Subcutaneous abdominal adipose tissue (tissue), 5 donors: ENCODE data around the gene FOXF1.

Experiments used
- H3K27ac ChIP-seq: one replicate; pipeline ENCODE4 v1.7.0; 2013; ENCODE audit warnings: low read depth, mild to moderate bottlenecking, inconsistent platforms, low read length, moderate library complexity
- H3K27me3 ChIP-seq, 5 donors: one replicate each; pipeline ENCODE4 v1.7.0; 2013; ENCODE audit warnings: low read length in 5 of 5, inconsistent platforms in 1 of 5; ENCODE audit not compliant: control insufficient read depth in 5 of 5, insufficient read depth in 4 of 5
- H3K36me3 ChIP-seq, 5 donors: one replicate each; pipeline ENCODE4 v1.7.0; 2013; ENCODE audit warnings: low read length in 5 of 5; ENCODE audit not compliant: control insufficient read depth in 5 of 5, insufficient read depth in 5 of 5
- H3K4me1 ChIP-seq, 5 donors: one replicate each; pipeline ENCODE4 v1.7.0; 2013; ENCODE audit warnings: low read length in 5 of 5, mild to moderate bottlenecking in 3 of 5, moderate library complexity in 1 of 5; ENCODE audit not compliant: control insufficient read depth in 5 of 5, insufficient read depth in 5 of 5
- H3K4me3 ChIP-seq, 5 donors: one replicate each; pipeline ENCODE4 v1.7.0; 2013; ENCODE audit warnings: low read length in 5 of 5, low read depth in 1 of 5
- H3K9ac ChIP-seq, 5 donors: one replicate each; pipeline ENCODE4 v1.7.0; 2013; ENCODE audit warnings: low read length in 5 of 5, mild to moderate bottlenecking in 4 of 5, moderate library complexity in 3 of 5
- H3K9me3 ChIP-seq, 5 donors: one replicate each; pipeline ENCODE4 v1.7.0; 2013; ENCODE audit warnings: low read length in 5 of 5; ENCODE audit not compliant: control insufficient read depth in 5 of 5
- donor health status: healthy.
- donor health status: healthy.
- donor health status: healthy.
- donor health status: healthy.
- donor health status: healthy.

The FOXF1 gene

GRCh38 chr16:86516623-86517003 is 6.3 kb downstream of the FOXF1 start:
- no peak overlapping the region for H3K4me3 ChIP-seq
- no peak overlapping the region for H3K9ac ChIP-seq

GRCh38 chr16:86517033-86517432 is 6.7 kb downstream of the FOXF1 start:
- peaks cover 43 to 82% (median 70%) of the 10 kb centered on the region in 5 donors for H3K27me3 ChIP-seq
- H3K9ac ChIP-seq: no peak overlapping the region
- peaks cover 0 to 20% (median 8%) of the 10 kb centered on the region in 5 donors for H3K4me1 ChIP-seq
- H3K9me3 ChIP-seq: no peaks in the 10 kb centered on the region
- H3K27ac ChIP-seq: no peak overlapping the region
- no peak overlapping the region for H3K4me3 ChIP-seq
- H3K36me3 ChIP-seq: no peaks in the 10 kb centered on the region

More at GRCh38 chr16:86516623-86517003, 6.3 kb downstream of the FOXF1 start:
- H3K27me3 ChIP-seq: peaks cover 42 to 87% (median 71%) of the 10 kb centered on the region in 5 donors
- no peaks in the 10 kb centered on the region for H3K36me3 ChIP-seq
- peaks cover 0 to 21% (median 8%) of the 10 kb centered on the region in 5 donors for H3K4me1 ChIP-seq
- no peak overlapping the region for H3K27ac ChIP-seq
- H3K9me3 ChIP-seq: no peaks in the 10 kb centered on the region

GRCh38 chr16:86517652-86518258 is 7.4 kb downstream of the FOXF1 start:
- Histone ChIP-seq H3K27me3 (peaks cover 44 to 83% (median 70%) of the 10 kb centered on the region in 5 donors), H3K4me1 (peaks cover 0 to 20% (median 8%) of the 10 kb centered on the region in 5 donors), H3K27ac (no peak overlapping the region), H3K9ac (peak overlapping the region in 1 of 5 donors; percentile 8), H3K4me3 (no peak overlapping the region), H3K9me3 (no peaks in the 10 kb centered on the region), H3K36me3 (no peaks in the 10 kb centered on the region)

GRCh38 chr16:86519007-86519648 is 8.8 kb downstream of the FOXF1 start:
- H3K9ac ChIP-seq: no peak overlapping the region
- peaks cover 47 to 75% (median 69%) of the 10 kb centered on the region in 5 donors for H3K27me3 ChIP-seq
- no peak overlapping the region for H3K27ac ChIP-seq

GRCh38 chr16:86519649-86520316 is 9.5 kb downstream of the FOXF1 start:
- Histone ChIP-seq H3K27ac (no peak overlapping the region), H3K4me3 (peak overlapping the region in 2 of 5 donors; percentile 13 to 20), H3K27me3 (peaks cover 47 to 75% (median 70%) of the 10 kb centered on the region in 5 donors), H3K4me1 (peaks cover 0 to 20% (median 8%) of the 10 kb centered on the region in 5 donors), H3K9ac (no peak overlapping the region), H3K9me3 (no peaks in the 10 kb centered on the region), H3K36me3 (no peaks in the 10 kb centered on the region)

More at GRCh38 chr16:86519007-86519648, 8.8 kb downstream of the FOXF1 start:
- no peaks in the 10 kb centered on the region for H3K36me3 ChIP-seq
- peaks cover 0 to 20% (median 8%) of the 10 kb centered on the region in 5 donors for H3K4me1 ChIP-seq
- H3K9me3 ChIP-seq: no peaks in the 10 kb centered on the region
- no peak overlapping the region for H3K4me3 ChIP-seq

GRCh38 chr16:86520317-86521210 is 10.2 kb downstream of the FOXF1 start:
- Histone ChIP-seq H3K9ac (no peak overlapping the region), H3K36me3 (no peaks in the 10 kb centered on the region), H3K9me3 (no peaks in the 10 kb centered on the region), H3K4me1 (peaks cover 0 to 18% (median 8%) of the 10 kb centered on the region in 5 donors), H3K27ac (no peak overlapping the region), H3K27me3 (peaks cover 40 to 68% (median 63%) of the 10 kb centered on the region in 5 donors), H3K4me3 (peak overlapping the region in 1 of 5 donors; percentile 20)

- Histone ChIP-seq H3K27me3 (peaks cover 32 to 58% (median 54%) of the 10 kb centered on the region in 5 donors), H3K9ac (no peak overlapping the region), H3K27ac (no peak overlapping the region), H3K4me3 (no peak overlapping the region), H3K4me1 (peaks cover 0 to 11% (median 8%) of the 10 kb centered on the region in 5 donors), H3K9me3 (no peaks in the 10 kb centered on the region), H3K36me3 (no peaks in the 10 kb centered on the region)
Measured at GRCh38 chr16:86521236-86522197, 11.2 kb downstream of the FOXF1 start.

GRCh38 chr16:86522634-86523033 is 12.3 kb downstream of the FOXF1 start:
- peaks cover 23 to 51% (median 45%) of the 10 kb centered on the region in 5 donors for H3K27me3 ChIP-seq
- H3K9ac ChIP-seq: no peak overlapping the region
- no peaks in the 10 kb centered on the region for H3K36me3 ChIP-seq
- H3K27ac ChIP-seq: no peak overlapping the region
- H3K4me1 ChIP-seq: peaks cover 0 to 11% (median 8%) of the 10 kb centered on the region in 5 donors
- no peaks in the 10 kb centered on the region for H3K9me3 ChIP-seq
- H3K4me3 ChIP-seq: no peak overlapping the region
